Embryonic facial prominence (tissue), 1 donor: ENCODE data around the gene CERT1.
"Not testable (repeated sequence)": the region's sequence is repeated elsewhere in the genome, so short reads cannot be mapped to it uniquely, and the experiment has no call there.

Source experiments
- DNase-seq: peaks from one replicate; pipeline ENCODE4 v3.0.0-alpha.2; 2016; ENCODE audit errors: extremely low spot score

Gene CERT1

GRCh38 chr5:75523275-75523674 is 11.8 kb upstream of the CERT1 start:
- DNase-seq: no peak

DNA sequence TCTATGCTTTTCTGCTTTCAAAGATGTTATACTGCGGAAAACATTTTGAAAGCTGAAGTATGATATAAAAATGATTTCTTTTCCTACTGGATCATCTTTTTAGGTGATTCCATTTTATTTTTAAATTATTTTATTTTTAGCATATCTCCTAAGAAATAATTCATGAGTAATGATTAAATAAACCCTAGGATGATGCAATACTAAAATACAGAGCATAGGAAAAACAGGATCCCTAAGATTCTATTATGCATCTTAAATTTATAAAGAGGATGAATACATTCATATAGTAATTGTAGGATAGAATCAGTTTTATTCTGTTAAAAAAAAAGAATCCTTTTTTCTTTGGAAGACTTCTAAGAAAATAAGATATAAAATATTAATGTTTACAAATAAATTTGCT is 11.1 kb upstream of the CERT1 start:
- no peak for DNase-seq

DNA sequence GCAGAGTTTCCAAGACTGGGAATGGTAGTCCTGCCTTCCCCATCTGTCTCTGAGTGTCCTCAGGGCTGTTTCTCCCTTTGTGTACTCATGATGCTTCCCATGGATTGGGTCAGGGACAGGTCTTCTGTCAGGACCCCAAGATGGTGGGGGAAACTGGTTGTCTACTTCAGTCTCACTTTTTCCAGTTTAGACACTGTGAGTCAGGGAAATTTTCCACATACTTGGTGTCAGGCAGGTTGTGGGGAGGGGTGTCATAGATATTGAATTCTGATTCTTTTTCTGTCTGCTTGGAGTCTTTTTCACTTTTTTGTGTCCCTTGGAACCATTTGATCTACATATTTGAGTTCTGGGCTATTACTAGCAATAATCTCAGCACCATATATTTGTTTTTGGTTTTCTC is 10.6 kb upstream of the CERT1 start:
- no peak for DNase-seq

GRCh38 chr5:75521195-75521594 is 9.8 kb upstream of the CERT1 start:
- DNase-seq: no peak

DNA sequence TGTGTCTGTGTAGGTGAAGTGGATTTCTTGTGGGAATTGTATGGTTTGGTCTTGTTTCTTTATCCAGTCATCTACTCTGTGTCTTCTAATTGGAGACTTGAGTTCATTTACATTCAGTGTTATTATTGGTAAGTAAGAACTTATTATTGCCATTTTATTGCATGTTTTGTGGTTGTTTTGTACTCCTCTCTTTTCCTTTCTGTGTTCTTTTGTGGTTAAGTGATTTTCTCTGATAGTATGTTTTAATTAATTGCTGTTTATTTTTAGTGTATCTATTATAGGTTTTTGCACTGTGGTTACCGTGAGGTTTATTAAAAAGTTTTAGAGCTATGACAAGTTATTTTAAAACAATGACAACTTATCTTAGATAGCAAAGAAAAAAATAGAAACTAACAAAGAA is 8.3 kb upstream of the CERT1 start:
- no peak for DNase-seq

DNA sequence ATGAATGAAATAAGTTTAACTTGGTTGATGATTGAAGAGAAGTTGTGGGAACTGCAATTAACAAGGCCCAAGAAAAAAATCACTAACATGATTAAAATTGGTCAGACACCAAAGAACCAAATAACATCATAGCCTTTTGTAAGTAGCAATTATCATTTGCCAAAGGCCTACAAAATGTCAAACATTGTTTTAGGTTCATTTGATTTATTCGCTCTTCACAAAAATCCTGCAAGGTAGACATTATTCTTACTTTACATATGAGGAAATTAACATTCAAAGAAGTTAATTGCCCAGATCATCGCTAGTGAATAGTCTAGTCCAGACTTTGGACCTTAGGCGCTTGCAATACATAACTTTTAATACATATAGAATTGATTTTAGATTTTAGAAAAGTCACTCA is 2.9 kb upstream of the CERT1 start:
- DNase-seq: no peak

GRCh38 chr5:75513841-75514240 is 2.4 kb upstream of the CERT1 start:
- no peak for DNase-seq

DNA sequence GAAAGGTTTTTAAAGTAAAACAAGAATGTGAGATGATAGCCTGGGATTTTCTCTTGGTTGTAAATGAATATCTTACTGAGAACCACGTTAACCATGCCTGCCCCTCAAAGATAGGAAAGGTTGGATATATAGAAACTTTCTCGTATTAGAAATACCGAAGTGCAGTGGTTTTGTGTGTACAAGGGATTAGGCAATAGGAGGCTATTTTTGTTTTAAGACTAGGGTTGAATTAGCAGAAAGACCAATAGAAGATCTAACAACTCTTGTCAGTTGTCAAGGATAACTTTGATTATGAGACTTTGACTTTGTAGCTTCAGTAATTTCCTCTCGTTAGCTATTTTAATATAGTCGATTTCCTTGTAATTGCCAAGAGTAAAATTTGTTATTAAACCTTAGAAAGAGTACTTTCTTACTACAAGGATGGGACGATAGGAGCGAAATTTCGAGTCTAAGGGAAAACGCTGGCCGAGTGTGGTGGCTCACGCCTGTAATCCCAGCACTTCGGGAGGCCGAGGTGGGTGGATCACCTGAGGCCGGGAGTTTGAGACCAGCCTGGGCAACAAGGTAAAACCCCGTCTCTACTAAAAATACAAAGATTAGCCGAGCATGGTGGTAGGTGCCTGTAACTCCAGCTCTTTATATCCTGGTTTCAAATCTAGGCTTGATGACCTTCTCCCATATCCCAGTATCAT is 1.1 kb upstream of the CERT1 start:
- no peak for DNase-seq

DNA sequence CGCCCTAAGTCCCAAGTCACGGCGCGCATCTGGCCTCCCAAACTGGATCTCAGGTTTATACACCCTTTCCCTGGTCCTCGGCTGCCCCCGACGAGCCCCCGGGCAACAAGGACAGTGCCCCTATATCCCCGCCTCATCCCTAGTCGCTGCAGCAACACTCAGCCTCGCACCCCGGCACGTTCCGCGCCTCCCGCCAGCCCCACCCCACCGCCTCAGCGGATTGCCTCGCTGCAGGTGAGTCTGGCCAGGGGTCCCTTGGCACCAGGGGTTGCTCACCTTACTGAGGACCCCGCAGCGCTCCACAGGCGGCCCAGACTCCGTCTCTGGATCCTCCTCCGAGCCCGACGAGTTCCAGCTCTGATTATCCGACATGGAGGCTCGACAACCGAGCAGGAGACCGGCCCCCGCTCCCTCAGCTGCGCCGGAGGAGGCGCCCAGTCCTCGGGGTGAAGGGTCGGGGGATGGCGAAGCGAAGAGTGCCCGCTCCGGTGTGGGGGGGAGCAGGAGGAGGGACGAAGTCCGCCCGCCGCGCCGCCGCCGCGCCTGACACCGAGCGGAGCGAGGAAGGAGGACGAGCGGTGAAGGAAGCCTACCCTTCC is 494 bp downstream of the CERT1 start:
- DNase-seq: no peak

DNA sequence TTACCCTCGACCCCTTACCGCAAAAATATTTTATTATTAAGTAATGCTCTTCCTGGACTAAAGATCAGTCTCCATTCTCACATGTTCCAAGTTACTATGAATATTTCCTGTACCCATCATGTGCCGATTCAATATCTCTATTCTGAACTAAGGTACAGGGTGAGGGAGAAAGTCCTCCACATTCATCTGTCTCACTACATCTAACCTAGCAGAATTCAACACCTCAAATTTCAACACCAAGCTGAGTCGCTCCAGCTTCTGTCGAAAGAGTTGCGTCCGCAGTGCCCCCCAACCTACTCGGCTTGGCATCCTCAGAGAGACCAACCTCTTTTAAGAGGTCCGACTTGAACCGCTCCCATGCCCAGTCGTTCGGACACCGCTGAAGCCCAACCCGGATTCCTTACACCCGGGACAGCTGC is 1.0 kb downstream of the CERT1 start:
- no peak for DNase-seq

DNA sequence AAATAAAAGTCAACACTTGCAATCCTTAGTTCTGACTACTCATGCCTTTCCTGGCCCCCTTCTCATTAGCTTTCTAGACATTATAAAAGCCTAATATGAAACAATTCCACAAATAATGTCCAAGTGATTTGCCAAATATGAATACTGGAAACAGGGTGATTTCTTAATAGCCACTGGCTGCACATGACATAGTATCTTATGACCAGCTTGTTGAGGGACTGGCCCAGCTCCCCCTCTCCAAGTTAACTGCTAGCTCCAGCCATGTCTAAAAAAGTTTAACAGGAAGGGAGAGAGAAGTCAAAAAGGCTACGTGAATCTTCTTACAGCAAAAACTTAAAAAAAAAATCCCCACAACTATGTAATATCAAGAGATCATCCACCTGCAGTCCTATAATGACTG is 1.5 kb downstream of the CERT1 start:
- no peak for DNase-seq

DNA sequence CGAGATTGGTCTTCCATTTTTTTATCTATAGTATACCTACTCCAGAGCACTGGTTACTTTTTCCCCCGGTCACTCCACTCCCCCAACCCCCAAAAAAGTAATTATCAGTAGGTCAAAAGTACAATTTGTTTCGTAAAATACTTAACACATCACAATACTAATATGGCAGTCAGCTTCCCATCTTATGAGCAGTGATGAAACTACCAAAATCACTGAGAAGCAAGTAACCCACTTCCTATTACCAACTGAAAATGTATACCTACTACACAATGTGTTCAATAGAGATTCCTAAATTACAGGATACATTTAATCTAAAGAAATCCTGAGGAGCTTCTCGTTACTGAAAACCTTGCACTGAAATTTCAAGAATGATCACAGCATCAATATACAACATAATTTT is 1.9 kb downstream of the CERT1 start:
- no peak for DNase-seq

DNA sequence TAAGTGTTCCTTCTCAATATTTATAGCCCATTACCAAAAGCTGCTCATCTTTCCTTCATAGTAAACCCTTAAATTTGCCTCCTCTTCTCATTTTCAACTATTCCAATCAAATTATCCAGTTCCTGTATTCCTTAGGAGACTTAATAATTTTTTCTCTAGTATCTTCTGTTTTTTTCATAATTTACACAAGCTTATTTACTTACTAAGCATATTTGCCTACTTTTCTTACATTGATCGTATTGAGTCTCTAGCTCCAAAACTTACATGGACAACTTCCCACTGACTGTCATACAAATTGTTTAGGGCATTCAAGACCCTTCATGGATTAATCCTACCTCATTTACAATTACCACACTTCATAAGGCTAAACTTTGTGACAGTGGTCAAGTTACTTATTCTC is 3.6 kb downstream of the CERT1 start:
- DNase-seq: no peak

DNA sequence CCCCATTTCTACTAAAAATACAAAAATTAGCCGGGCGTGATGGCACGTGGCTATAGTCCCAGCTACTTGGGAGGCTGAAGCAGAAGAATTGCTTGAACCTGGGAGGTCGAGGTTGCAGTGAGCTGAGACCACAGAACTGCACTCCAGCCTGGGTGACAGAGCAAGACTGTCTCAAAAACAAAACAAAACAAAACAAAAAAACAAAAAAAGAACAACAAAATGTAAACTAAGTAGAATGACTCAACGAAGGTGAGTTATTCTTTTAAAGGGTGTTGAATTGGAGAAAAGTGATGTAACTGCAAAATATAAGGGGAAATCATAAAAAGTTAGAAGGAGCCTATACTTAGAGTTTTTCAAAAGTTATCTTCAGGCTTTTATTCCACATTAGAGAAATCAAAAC is 6.3 kb downstream of the CERT1 start:
- not testable (repeated sequence) for DNase-seq

GRCh38 chr5:75498875-75499274 is 12.6 kb downstream of the CERT1 start:
- not testable (repeated sequence) for DNase-seq

DNA sequence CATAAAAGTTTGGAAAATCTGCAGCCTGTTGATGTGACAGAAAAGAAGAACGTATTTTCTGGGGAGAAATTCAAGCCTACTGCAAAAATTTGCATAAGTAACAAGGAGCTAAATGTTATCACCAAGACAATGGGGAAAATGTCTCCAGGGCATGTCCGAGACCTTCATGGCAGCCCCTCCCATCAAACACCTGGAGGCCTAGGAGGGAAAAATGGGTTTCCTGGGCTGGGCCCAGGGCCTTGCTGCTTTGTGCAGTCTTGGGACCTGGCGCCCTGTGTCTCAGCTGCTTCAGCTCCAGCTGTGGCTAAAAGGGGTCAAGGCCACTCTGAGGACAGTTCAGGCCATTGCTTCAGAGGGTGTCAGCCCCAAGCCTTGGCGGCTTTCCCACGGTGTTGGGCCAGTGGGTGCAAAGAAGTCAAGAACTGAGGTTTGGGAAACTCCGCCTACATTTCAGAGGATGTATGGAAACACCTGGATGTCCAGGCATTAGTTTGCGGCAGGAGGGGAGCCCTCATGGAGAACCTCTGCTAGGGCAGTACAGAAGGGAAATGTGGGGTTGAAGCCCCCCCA is 13.1 kb downstream of the CERT1 start:
- DNase-seq: no peak

GRCh38 chr5:75496026-75496425 is 15.4 kb downstream of the CERT1 start:
- no peak for DNase-seq

DNA sequence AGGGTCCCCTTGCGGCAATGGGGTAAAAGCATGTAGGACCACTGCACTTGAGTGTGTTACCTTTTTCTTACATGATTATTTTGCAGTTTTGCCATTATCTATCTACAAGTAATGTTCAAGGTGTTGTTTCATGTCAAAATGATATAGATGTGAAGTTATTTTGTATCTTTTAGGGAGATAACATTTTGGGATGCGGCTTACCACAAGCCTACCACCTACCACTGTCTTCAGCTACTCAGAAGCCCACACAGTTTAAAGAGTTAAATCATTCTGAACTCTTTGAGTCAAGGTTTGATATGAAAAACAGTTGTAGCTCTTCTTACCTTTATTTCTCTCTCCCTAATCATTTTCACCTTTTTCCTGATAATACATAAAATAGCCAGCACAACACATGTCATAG is 19.8 kb downstream of the CERT1 start:
- no peak for DNase-seq

DNA sequence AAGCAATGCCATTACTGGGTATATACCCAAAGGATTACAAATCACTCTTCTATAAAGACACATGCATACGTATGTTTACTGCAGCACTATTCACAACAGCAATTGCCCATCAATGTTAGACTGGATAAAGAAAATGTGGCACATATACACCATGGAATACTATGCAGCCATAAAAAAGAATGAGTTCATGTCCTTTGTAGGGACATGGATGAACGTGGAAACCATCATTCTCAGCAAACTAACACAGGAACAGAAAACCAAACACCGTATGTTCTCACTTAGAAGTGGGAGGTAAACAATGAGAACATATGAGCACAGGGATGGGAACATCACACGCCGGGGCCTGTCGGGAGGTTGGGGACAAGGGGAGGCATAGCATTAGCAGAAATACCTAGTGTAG is 21.6 kb downstream of the CERT1 start:
- DNase-seq: not testable (repeated sequence)

GRCh38 chr5:75484605-75485004 is 26.8 kb downstream of the CERT1 start:
- DNase-seq: no peak

GRCh38 chr5:75482482-75482881 is 28.9 kb downstream of the CERT1 start:
- no peak for DNase-seq

GRCh38 chr5:75481024-75481423 is 30.4 kb downstream of the CERT1 start:
- DNase-seq: no peak

DNA sequence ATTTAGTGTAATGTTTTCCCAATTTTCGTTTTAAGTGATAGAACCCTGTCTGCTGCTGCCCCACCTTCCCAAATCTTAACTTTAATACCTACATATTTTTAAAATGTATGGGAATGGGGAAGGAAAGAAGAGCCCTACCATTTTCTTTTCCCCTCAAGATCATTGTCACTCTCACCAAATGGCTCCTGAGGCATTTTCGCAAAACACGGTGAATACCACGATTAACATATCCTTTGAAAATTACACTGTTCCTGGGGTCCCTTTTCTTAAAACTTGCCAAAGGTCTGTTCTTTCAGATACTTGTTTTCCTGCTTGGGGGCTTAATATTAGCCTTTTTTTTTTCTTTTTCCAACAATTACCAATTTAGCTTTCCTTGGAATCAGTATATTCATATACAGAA is 36.1 kb downstream of the CERT1 start:
- DNase-seq: no peak

DNA sequence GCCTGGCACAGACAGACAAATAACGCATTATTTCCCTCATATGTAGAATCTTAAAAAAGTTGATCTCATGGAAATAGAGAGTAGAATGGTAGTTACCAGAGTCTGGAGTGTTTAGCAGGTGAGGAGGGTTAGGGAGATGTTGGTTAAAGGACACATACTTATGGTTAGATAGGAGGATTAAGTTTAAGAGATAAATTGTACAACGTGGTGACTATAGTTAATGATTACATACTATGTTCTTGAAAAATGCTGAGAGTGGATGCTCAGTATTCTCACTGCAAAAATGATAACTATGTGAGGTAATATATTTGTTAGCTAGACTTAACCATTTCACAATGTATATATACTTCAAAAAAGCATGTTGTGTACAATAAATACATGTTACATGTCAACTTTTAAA is 38.0 kb downstream of the CERT1 start:
- no peak for DNase-seq
